Activated gamma-delta T cell treated with Interleukin-2 at 50 U/mL for 16 hours (primary cell): ENCODE data around the gene GNB1L.
"Not testable (repeated sequence)": the region's sequence is repeated elsewhere in the genome, so short reads cannot be mapped to it uniquely, and the experiment has no call there.

Source experiments
- DNase-seq: peaks from one replicate; pipeline ENCODE4 v3.0.0-alpha.2; 2020

GNB1L gene

GRCh38 chr22:19842393-19843106, 12.1 kb downstream of the GNB1L start:
- no peak for DNase-seq

GRCh38 chr22:19841641-19842392, 12.9 kb downstream of the GNB1L start:
- no peak for DNase-seq

GRCh38 chr22:19840955-19841640, 13.6 kb downstream of the GNB1L start:
- DNase-seq: no peak

GRCh38 chr22:19840059-19840458, 14.6 kb downstream of the GNB1L start:
- DNase-seq: no peak

- DNase-seq: no peak
These were observed 16.8 kb downstream of the GNB1L start for GRCh38 chr22:19837915-19838314.

GRCh38 chr22:19836512-19836911, 18.2 kb downstream of the GNB1L start:
- DNase-seq: no peak

DNA sequence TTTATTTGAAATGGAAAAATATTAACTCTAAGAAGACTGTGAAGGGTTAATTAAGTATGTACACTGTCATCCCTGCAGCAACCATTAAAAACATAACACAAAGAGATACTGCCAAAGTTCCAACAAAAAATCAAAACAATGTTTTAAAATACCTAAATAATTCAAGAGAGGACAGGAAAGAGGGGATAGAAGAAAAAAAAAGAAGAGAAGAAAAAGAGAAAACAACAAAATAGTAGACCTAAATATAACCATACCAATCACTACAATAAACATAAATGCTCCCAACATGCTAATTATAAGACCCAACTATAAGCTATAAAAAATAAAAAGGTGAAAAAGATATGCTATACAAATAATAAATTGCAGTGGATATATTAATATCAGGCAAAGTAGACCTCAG, 20.1 kb downstream of the GNB1L start:
- no peak for DNase-seq

GRCh38 chr22:19833327-19833726, 21.3 kb downstream of the GNB1L start:
- DNase-seq: not testable (repeated sequence)

DNA sequence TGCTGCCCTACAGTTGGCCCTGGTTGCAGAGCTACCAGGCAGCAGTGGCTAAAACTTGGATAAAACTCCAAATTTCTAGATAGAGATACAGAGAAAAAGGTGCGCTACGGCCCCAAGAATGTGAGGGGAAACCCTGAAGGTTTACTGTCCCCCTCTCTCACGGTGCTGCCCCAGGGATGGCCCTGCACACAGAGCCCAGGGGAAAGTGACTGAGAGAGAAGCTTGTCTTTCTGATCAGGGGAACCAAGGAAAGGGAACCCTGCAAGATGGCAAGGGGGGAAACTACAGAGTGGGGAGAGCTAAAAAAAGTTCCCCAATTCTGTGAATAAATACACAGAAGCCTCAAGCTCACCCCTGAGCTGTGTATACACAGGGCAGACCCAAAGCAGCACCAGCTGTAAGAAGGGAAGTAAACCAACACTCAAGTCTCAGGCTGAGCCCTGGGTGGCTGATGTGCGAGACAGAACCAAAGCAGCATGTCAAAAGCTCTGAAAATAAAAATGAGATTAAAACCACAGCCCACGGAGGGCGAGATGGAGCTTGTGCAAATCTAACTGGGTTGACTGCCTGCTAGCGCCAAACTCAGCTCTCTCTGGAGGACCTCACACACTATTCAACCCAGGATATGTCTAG, 22.1 kb downstream of the GNB1L start:
- DNase-seq: no peak

GRCh38 chr22:19831979-19832378, 22.7 kb downstream of the GNB1L start:
- not testable (repeated sequence) for DNase-seq

GRCh38 chr22:19831016-19831415, 23.7 kb downstream of the GNB1L start:
- DNase-seq: no peak

DNA sequence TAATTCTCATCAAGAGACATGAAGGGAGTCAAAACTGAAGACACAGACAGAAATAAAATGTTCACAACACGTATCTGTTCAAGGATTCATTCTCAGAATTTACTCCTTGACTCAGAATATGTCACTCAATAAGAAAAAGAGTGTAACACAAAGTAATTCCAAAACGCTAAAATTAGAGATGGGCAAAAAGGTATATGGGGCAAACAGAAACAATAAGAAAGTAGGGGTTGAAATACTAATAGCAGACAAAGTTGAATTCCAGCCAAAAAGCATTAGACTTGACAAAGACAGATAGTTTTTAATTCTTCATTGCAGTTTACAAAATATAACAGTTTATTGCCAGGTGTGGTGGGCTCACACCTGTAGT, 26.7 kb downstream of the GNB1L start:
- no peak for DNase-seq

- DNase-seq: no peak
These were observed 27.2 kb downstream of the GNB1L start for GRCh38 chr22:19827341-19828034.

DNA sequence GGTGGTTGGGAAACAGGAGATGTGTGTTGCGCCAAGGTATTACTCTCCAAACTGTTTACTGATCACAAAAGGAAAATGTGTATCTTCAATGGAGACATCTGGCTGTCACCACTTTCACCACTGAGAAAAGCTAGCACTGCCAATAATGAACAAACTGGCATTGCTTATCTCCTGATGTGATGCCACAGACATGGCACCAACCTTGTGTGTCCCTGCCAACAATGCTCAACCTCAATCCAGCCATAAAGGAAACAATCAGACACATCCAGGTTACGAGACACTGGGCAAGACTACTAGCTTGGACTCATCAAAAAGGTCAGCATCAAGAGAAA, 28.1 kb downstream of the GNB1L start:
- no peak for DNase-seq

GRCh38 chr22:19825904-19826618, 28.6 kb downstream of the GNB1L start:
- DNase-seq: no peak

DNA sequence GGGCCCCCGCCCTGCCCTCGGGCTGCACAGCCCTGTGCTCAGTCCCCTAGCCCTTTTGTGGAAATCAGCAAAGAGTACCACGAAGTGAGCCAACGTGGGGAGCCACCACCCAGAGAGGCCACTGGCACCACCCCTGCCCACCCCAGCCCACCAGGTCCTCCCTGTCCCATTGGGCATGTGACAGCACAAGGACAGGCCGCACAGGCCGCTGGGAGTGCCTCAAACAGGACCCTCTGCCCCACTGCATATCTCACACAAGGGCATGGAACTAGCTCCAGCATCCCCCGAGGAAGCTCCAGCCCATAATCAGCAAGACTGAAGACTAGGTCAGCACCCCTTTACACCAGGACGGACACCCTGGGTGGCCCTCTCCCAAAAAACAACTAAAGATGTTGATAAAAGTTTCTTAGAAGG, 29.7 kb downstream of the GNB1L start:
- DNase-seq: no peak

DNA sequence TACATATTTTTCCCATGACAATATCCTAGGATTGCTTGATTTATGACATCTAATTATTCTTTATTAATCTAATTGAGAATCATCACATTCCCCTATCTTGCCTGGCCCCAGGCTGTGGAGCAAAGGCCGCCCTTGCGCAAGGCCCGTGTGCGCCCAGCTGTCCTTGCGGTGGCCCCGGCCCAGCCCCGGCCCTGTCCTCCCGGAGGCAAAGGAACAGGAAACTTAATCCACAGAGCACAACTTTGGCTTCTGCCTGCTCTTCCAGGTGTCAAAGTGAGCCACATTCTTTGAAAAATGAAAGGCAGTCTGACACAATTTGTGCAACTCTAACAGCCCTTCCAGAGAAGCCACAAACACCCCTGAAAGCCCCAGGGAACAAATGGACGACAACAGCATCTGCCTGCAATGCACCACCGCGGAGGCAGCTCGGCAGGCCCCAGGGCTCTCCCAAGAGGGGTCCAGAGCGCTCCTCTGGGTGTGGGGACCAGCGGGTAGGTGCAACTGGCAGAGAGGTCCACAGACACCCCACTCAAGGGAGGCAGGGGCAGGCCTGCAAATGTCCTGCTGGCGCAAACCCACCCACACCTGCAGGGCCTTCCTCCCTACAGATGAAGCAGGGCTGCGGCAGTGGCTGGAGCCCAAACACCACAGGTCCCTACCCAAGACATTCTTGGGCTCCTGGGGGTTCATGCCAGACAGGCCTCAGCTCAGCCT, 30.3 kb downstream of the GNB1L start:
- no peak for DNase-seq

- DNase-seq: no peak
These were observed 30.8 kb downstream of the GNB1L start for GRCh38 chr22:19823902-19824211.

GRCh38 chr22:19823191-19823901, 31.3 kb downstream of the GNB1L start:
- no peak for DNase-seq

GRCh38 chr22:19822301-19823117, 32.2 kb downstream of the GNB1L start:
- DNase-seq: no peak
